HepG2 (cell line): Measurements from ENCODE around the gene F2RL3. TPM values are rescaled to one million over a fixed set of nuclear protein-coding genes. Genes with fewer than 3 reads are reported as not detected.

Source experiments
- polyA plus RNA-seq, 8 experiments: library from polyadenylated mRNA; depleted of rRNA in 3 of 8; stranded (reverse) in 7 of 8; unstranded in 1 of 8; fragments of >200 nt; fragmentation: Illumina TruSeq in 4 of 8; extraction: Trizol in 4 of 8; gene quantifications; 2 replicates each; pipeline versions ENCODE4 v1.2.1 to v1.2.3, GENCODE V29; 2011 to 2016; ENCODE audit warnings: low read depth in 4 of 8, missing spikeins in 1 of 8, mixed read lengths in 1 of 8; ENCODE audit not compliant: insufficient read depth in 1 of 8
- small RNA-seq, 3 experiments: library from RNA; depleted of rRNA; stranded (forward); fragments of <200 nt; gene quantifications; one replicate each; pipeline ENCODE3, GENCODE V24; 2012; ENCODE audit warnings: low read depth in 2 of 3, low replicate concordance in 1 of 3; ENCODE audit not compliant: insufficient read length in 3 of 3, insufficient read depth in 2 of 3
- total RNA-seq, 5 experiments: library from RNA; depleted of rRNA; stranded (reverse); fragments of >200 nt; fragmentation: Illumina TruSeq; extraction: Trizol; gene quantifications; 2 replicates each; pipeline ENCODE4 v1.2.3, GENCODE V29; 2016; ENCODE audit warnings: low read depth in 1 of 5

F2RL3 gene
- total and polyA plus RNA-seq, 2 of the 13 experiments (the other 11 are each of a cell fraction or from before 2014, with no cell fraction given): not detected

Small RNA genes lying within 50 kb of the gene (small RNA-seq; reads per million reads assigned to genes)
- gene RN7SL823P: 0 reads per million in 3 experiments
- 0 reads per million in 3 experiments for gene RN7SL835P

Other genes starting within 250 kb of the F2RL3 start
- gene SMIM7, start 228.9 kb upstream of the F2RL3 start, total RNA-seq (2016; rRNA removed; fragmentation: Illumina TruSeq; extraction: Trizol): 67.4 and 74.9 TPM in 2 replicates
- gene SMIM7, start 228.9 kb upstream of the F2RL3 start, polyA plus RNA-seq (2011; rRNA removed): 54.7 and 55.7 TPM in 2 replicates
- gene TMEM38A, start 227.9 kb upstream of the F2RL3 start, total RNA-seq (2016; rRNA removed; fragmentation: Illumina TruSeq; extraction: Trizol): 1.7 and 4.8 TPM in 2 replicates
- 6.8 and 7.7 TPM in 2 replicates for gene TMEM38A, start 227.9 kb upstream of the F2RL3 start, polyA plus RNA-seq (2011; rRNA removed)
- gene NWD1, start 169.2 kb upstream of the F2RL3 start, total RNA-seq (2016; rRNA removed; fragmentation: Illumina TruSeq; extraction: Trizol): not detected in 2 replicates
- gene NWD1, start 169.2 kb upstream of the F2RL3 start, polyA plus RNA-seq (2011; rRNA removed): not detected in 2 replicates
- 7.9 and 12.9 TPM in 2 replicates for gene SIN3B, start 59.6 kb upstream of the F2RL3 start, total RNA-seq (2016; rRNA removed; fragmentation: Illumina TruSeq; extraction: Trizol)
- 25.7 and 35.8 TPM in 2 replicates for gene SIN3B, start 59.6 kb upstream of the F2RL3 start, polyA plus RNA-seq (2011; rRNA removed)
- gene CPAMD8, start 137.8 kb downstream of the F2RL3 start, total RNA-seq (2016; rRNA removed; fragmentation: Illumina TruSeq; extraction: Trizol): 0.28 and 0.29 TPM in 2 replicates
- gene CPAMD8, start 137.8 kb downstream of the F2RL3 start, polyA plus RNA-seq (2011; rRNA removed): 0.34 and 0.91 TPM in 2 replicates
- 17.5 and 19.1 TPM in 2 replicates for gene HAUS8, start 186.5 kb downstream of the F2RL3 start, total RNA-seq (2016; rRNA removed; fragmentation: Illumina TruSeq; extraction: Trizol)
- 7.1 and 7.8 TPM in 2 replicates for gene HAUS8, start 186.5 kb downstream of the F2RL3 start, polyA plus RNA-seq (2011; rRNA removed)
- 14.1 and 18.0 TPM in 2 replicates for gene MYO9B, start 186.8 kb downstream of the F2RL3 start, total RNA-seq (2016; rRNA removed; fragmentation: Illumina TruSeq; extraction: Trizol)
- gene MYO9B, start 186.8 kb downstream of the F2RL3 start, polyA plus RNA-seq (2011; rRNA removed): 18.3 and 23.4 TPM in 2 replicates